PC-9 (cell line): ENCODE measurements around the gene FNIP2.

Experiments
- EZH2 ChIP-seq: fragments of 200-600 bp; sonication (generic); IDR thresholded peaks from 2 replicates; pipeline ENCODE4 v1.8.0; 2017; ENCODE audit warnings: antibody characterized with exemption, low read depth
- TF ChIP-seq, protein P1 (sequence below): fragments of 200-600 bp; sonication (generic); conservative IDR thresholded peaks from 2 replicates; pipeline ENCODE4 v1.6.1; 2017; ENCODE audit warnings: mixed run types, antibody characterized with exemption, mild to moderate bottlenecking, moderate library complexity

DNA sequence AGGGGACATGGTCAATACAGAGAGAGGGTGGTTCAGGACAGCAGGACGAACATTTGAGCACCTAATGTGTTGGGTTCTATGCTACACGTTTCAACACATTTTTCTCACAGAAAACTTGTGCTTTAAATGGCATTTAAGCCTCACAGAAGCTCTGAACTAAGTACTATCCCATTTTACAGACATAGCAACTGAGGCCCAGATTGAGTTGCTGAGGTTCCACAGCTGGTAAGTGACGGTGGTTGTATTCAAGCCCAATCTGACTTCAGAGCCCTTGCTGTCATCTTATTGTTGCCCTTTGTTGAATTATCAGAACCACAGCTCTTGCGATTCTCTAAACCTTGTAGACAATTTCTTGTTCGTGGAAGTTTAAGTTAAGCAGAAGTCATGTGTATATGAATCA, 116.7 kb downstream of the FNIP2 start:
- TF ChIP-seq, protein P1, sequence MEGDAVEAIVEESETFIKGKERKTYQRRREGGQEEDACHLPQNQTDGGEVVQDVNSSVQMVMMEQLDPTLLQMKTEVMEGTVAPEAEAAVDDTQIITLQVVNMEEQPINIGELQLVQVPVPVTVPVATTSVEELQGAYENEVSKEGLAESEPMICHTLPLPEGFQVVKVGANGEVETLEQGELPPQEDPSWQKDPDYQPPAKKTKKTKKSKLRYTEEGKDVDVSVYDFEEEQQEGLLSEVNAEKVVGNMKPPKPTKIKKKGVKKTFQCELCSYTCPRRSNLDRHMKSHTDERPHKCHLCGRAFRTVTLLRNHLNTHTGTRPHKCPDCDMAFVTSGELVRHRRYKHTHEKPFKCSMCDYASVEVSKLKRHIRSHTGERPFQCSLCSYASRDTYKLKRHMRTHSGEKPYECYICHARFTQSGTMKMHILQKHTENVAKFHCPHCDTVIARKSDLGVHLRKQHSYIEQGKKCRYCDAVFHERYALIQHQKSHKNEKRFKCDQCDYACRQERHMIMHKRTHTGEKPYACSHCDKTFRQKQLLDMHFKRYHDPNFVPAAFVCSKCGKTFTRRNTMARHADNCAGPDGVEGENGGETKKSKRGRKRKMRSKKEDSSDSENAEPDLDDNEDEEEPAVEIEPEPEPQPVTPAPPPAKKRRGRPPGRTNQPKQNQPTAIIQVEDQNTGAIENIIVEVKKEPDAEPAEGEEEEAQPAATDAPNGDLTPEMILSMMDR: no peak
- no peak for TF ChIP-seq EZH2
